CD4-positive, alpha-beta T cell treated with Interleukin-15 for 4 hours (primary cell): ENCODE measurements around the gene PSMG3.
"Not testable (repeated sequence)": the region's sequence is repeated elsewhere in the genome, so short reads cannot be mapped to it uniquely, and the experiment has no call there.

Experiments
- DNase-seq: peaks from one replicate; pipeline ENCODE4 v3.0.0-alpha.2; 2020; ENCODE audit warnings: low spot score

PSMG3 gene

DNA sequence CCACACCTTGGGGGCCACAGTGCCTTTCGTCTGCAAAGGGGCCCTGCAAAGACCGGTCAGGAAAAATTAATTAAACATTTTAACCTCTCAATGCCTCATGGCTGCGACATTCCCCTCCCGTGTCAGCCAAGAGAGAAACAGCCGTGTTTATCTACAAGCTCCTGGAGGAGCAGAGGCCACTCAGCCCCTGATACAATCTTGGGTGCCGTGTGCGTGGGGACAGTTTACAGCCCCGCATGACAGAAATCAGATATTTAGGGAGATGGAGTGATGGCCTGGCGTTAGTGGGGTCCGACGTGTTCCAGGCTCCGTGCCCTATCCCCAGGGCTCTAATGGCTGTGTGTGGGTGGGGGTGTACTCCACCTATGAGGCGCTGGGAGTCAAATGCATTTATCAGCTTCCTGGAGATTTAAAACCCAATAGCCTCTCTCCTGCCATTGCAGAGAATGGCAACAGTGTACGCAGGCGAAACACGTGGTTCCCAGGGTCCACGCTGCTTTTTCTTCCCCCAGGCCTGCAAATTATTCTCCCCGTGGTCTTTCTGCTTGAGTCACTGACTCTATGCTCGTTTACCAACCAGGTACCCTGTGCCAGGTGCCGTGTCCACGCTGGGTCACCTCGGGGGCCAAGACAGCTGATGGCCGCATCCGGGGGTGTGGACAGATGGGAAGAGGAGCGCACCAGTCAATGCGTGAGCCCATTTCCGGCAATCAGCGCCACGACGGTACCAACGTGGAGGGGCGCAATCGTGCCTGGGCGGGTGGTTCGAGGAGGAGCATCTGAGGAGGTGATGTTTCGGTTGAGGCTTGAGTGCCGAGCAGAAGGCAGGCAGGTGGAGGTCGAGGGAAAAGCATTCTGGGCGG, 26.6 kb upstream of the PSMG3 start:
- DNase-seq = no peak

DNA sequence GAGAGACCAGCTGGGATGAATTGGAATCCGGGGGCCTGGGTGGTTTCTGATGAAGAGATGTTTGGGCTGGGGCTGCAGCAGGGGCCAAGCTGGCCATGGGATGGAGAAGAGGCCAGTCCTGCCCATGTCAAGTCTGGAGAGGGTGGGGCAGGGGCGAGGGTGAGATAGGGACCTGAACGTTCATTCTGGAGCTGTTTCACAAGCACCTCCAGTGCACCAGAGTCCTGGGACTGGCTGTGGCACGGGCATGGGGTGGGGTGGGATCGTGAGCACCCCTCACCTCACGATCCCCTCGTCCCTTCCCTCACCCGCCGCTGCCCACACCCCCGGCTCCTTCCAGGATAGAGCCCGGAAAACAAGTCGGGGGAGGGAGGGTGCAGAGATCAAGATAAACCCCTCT, 25.8 kb upstream of the PSMG3 start:
- no peak for DNase-seq

DNA sequence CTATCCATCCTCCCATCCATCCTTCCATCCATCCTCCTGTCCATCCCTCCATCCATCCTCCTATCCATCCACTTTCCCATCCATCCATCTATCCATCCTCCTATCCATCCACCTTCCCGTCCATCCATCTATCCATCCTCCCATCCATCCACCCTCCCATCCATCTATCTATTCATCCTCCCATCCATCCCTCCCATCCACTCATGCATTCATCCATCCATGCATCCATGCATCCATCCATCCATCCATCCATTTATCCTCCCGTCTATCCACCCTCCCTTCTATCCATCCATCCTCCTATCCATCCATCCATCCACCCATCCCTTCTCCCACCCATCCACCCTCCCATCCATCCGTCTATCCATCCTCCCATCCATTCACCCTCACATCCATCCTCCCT, 25.2 kb upstream of the PSMG3 start:
- no peak for DNase-seq

DNA sequence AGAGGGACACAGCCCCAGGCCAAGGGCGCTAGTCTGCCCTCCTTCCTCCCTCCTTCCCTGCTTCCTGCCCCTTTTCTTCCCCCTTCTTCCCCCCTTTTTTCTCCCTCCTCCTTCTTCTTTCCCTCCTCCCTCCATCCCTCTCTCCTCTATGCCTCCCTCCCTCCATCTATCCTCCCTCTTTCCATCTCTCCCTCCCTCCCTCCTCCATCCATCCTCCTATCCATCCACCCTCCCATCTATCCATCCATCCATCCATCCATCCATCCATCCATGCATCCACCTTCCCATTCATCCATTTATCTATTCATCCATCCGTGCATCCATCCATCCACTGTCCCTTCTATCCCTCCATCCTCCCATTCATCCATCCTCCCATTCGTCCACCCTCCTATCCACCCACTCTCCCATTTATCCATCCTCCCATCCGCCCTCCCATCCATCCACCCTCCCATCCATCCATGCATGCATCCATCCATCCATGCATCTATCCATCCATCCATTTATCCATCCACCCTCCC, 24.1 kb upstream of the PSMG3 start:
- DNase-seq = no peak

DNA sequence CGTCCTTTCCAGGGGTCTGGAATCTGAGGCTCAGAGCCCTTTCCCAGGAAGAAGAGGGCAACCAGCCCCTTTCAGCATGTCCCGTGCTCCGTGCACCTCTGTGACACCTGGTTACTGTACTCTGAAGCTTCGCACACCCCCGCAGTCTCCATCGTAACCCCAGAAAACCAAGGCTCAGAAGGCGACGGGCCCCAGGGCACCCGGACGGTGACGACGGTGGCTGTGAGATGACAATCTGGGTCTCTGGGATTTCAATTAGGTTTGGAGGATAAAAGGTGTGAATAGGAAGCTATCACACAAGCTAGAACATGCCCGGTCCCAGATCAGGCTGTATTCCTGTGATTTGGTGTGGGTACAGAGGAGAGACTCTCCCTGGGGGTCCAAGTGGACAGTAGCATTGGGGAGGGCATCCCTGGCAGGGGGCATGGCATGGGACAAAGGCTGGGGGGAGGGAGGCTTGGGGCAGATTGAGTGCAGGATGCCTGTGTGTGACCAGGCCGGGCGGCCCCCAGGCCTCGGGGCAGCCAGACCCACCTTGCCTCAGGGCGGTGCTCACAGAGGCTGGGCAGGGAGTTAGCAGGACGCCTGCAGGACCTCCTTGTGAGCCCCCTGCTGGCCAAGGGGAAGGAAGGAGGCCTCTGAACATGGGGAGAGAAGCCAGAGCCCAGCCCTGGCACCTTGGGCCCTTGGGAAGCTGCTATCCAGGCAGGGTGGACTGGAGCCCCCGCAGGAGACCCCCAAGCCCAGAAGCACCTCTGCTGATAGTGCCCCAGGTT, 23.4 kb upstream of the PSMG3 start:
- no peak for DNase-seq

DNA sequence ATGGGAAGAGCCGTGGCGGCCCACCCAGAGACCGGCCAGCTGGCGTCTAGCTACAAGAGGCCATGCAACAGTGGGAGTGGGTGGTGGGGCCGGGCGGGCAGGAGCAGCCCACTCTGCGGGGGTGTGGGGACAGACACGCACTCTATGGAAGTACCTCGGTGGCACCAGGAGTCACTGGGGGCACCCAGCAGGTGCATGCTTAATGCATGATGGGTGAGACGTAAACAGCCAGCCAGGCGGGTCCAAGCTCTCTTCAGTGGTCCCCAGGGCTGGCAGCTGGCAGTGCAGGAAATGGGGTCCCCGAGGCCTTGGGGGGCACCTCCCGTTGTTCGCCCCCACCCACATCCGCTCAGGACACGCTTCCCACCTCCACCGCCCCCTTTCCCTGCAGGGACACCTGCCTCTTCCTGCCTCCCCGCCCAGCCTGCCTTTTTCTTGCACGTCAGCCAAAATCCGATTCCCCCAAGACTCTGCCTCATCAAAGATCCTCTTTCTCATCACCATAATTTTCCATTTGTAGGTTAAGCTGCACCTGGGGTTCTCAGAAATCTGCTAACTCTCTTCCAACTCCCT, 22.6 kb upstream of the PSMG3 start:
- no peak for DNase-seq

DNA sequence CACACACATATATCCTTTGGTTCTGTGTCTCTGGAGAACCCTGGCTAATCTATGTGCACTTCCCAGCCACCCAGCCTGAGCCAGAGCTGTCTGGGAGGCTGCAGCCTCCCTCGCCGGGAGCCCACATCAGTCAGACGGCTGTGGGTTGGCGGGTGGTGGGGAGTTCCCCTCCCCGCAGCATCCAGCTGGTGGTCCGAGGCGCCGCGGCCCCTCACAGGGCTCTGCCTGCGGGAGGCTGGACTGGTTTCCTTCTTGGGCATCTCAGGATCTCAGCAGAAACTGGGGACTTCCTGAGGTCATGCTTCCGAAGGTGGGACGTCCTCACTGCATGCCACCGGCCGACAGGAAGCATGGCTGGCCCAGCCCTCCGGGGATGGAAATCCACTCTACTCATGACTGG, 22.0 kb upstream of the PSMG3 start:
- DNase-seq = no peak

DNA sequence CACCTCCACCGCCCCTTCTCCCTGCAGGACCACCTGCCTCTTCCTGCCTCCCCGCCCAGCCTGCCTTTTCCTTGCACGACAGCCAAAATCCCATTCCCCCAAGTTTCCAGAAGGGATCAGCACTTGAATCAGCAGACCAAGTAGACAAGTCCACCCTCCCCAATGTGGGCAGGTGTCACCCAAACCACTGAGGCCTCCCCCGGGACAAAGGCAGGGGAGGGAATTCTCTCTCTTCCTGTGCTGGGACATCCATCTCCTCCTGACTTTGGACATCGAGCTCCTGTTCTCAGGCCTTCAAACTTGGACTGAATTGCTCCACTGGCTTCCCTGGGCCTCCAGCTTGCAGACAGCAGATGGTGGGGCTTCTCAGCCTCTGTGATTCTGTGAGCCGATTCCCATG, 21.6 kb upstream of the PSMG3 start:
- no peak for DNase-seq

DNA sequence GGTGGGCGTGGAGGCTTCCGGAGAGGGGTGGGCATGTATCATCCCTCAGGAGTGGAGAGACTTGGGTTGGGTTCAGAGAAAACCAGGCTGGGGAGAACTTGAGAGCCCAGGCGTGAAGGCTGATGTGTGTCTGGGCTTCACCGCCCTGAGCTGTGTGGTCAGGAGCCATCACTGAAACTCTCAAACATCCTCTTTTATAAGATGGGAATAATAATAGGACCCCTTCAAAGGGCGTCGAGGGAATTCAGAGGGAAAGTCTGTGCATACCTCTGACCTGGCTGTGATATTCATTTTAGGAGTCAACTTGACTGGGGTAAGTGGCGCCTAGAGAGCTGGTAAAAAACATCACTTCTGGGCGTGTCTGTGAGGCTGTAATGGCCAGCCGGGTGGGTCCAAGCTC, 21.1 kb upstream of the PSMG3 start:
- DNase-seq = no peak

DNA sequence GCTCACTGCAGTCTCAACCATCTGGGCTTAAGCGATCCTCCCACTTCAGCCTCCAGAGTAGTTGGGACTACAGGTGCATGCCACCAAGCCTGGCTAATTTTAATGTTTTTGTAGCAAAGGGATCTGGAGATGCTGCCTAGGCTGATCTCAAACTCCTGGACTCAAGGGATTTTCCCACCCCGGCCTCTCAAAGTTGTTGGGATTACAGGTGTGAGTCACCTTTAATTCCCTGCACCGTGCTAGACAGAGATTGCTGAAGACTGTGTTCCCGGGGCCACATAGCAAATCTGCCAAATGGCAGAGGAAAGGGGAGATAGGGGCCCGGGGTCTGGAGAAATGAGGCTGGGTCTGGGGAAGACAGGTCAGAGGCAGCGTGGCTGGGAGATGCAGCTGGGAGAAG, 20.6 kb upstream of the PSMG3 start:
- no peak for DNase-seq

DNA sequence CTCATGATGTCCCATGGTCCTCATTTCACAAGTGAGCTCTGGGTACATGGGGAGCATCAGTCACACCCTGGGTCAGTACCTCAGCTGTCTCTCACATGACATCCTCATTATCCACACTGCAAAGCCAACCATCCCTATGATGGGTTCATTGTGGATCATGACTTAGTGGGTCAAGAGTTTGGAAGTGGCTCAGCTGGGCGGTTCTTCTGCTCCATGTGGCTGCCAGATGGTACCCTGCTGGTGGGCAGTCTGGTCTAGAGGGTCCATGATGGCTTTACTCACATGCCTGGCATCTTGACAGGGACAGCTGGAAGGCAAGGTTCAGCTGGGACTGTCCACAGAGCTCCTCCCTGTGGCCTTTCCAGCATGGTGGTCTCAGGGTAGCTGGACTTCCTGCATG, 19.1 kb upstream of the PSMG3 start:
- DNase-seq = no peak

DNA sequence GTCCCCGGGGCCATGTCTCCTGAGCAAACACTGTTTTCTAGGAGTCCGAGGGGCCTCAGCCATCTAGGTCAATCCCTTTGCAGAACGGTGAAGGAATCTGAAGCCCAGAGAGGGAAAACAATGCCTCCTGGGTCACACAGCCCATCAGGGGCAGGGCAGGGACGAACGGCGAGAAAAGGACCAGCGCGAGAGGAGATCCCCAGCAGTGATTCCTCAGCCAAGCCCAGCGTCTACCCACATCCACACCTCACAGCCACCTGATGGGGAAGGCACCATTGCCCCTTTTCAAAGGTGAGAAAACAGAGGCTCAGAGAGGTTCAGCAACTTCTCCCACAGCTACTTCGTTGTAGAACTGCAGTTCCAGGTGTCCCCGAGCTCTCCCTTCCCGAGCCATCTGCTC, 17.9 kb upstream of the PSMG3 start:
- DNase-seq = no peak

DNA sequence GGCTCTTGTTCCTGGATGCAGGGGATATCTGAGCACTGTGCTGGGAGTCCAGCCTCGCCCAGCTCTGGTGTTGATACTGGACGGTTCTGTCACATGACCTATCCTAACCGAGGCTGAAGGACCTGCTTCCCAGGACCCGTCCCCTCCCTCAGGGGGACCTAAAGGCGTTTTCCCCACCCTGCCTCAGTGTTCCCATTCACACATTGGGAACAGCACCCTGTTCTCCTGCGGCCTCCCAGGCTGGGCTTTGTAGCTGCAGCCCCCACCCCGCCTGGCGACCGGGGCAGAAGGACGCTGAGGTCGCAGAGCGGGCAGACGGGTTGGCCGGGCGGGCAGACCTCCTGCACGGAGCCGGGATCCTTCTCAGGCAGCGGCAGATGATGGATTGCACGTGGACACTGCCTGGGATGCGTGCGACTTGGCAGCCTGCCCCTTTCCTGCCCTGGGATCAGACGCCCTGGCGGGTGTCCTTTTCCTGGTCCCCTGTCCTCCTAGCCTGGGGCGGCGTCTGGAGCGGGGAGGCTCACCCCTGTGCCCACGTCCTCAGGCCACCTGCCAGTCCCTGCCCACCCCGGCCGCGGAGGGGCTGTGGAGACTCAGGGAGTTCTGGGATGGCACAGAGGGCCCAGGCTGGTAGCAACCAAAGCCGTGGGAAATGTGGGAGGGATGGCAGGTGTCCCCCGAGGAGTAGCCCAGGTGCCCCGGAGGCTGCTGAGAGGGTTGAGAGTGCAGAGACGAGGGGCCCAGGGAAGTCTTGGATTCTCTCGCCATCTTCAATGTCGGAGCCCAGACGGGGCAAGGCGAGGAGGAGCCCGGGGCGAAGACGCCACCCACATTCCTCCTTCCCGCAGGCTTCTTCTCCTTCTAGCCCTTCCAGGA, 17.2 kb upstream of the PSMG3 start:
- no peak for DNase-seq

DNA sequence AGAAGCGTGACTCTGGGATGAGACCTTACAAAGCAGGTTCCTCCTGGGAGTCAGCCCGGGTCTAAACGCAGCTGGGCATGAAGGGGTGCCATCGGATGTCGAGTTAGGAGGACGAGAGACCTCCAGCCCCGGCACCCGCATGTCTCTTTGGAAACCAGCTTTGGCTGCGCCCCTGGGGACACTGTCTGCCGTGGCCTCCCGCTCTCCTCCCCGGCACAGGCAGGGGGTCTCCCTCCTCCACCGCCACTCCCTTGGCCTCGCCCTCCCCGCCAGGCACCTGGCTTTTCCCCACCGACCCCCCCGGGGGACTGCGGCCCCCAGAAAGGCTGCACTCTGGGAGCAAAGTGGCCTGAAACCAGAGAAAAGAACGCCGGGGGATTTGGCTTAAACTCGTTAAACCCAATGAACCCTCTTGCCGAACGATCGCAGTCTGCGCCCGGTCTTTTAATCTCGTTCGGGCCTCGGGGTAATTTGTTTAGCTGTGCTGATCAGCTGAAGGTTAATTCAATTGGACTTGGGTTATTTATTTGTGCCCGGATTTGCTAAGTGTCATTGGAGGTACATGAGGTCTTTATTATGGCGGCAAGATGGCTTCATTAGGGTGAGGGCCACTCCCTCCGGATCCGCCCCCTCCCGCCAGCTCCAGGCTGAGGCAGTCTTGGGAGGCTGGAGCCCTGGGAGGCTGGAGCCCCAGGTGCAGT, 16.4 kb upstream of the PSMG3 start:
- DNase-seq = no peak

DNA sequence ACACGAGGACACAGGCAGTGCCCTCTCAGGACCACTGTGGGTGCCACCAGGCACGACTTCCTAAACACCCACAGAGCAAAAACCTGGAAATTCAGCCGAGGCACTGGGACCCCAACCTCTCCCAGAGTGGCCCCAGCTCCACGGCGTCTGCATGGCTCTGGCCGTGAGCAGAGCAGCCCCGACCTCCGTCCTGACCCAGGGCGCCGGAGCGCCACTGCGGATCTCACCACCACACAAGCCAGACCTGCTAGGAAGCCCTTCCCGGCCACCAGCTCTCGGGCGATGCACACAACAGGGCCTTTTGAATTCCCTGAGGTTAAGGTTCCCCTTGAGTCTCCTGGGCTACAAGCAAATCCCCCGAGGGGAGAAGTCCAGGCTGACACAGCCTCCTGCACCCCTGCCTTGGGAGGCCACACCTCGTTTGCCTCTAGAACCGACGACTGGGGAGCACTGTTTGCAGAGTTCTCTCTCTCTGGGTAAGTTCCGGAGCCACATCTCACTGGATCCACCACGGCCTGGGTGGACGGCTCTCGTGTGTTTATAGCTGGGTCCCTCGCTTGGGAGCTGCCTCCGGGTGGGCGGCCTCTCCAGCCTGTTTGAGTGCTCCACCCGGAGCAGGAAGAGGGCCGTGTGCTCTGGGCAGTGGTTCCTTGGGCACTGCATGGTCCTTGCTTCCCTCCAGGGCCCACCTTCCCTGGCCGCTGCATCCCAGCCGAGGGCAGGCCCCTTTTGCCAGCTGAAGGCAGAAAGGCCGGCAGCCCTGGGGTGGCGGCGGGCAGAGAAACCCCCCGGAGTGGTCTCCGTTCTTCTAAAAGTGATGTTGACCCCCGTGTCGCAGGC, 15.5 kb upstream of the PSMG3 start:
- no peak for DNase-seq

DNA sequence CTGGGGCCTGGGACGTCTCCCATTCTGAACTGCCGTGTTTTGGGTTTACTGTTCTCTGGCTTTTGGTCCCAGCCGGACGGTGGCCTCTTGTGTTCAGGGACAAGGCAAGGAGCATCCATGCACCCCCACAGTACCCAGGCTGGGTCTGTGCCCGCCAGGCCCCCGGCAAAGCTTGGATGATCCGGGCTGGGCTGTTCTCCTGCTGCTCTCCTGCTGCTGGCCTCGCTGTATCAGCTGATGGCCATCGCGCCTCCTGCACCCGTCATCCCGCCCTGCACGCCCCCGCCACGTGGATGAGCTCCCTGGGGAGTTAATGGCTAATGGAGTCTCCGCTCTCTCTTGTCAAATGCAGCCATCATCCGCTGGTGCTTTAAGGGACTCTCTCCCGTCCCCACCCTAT, 14.9 kb upstream of the PSMG3 start:
- no peak for DNase-seq

DNA sequence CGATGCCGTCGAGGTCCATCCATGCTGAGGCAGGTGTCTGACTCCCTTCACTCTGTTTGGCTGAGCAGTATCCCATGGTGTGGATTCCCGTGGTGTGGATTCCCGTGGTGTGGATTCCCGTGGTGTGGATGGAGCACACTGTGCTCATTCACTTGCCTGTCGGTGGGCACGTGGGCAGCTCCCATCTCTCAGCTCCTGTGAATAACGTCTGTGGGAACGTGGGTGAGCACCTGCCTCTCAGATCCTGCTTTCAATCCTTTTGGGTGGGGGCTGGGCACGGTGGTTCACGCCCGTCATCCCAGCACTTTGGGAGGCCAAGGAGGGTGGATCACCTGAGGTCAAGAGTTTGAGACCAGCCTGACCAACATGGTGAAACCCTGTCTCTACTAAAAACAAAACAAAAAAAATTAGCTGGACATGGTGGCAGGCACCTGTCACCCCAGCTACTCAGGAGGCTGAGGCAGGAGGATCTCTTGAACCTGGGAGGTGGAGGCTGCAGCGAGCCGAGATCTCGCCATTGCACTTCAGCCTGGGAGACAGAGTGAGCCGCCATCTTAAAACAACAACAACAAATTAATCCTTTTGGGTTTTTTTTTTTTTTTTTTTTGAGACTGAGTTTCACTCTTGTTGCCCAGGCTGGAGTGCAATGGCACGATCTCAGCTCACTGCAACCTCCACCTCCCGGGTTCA, 13.6 kb upstream of the PSMG3 start:
- not testable (repeated sequence) for DNase-seq

DNA sequence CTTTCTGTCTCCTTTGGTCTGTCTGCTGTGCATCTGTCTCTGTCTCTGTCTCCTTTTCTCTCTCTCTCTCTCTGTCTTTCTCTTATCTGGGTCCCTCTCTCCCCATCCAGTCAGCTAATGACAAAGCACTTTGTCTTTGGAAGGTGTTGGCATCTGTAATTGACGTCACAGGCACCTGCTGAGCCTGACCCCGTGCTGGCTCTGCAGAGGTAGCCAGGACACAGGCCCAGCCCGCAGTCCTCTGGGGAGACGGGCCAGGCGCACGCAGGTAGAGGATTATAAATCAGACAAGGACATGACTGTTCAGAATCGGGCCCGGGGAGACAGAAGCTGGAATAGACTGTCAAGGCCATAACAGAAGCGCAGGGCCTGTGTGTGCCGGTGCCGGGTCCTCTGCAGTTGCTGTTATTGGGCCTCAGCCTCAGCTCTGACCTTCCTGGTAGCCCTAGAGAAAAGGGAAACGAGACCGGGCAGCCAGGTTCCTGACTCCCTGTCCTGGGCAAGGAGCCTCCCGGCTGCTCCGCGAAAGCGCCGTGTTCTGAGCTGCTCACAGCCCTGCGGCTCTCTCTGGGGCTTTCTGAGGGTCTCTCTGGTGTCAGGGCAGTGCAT, 10.7 kb upstream of the PSMG3 start:
- DNase-seq = no peak
